Spleen (tissue), 11 donors: ENCODE measurements around the gene KRTAP6-2. TPM values are rescaled to one million over a fixed set of nuclear protein-coding genes. Genes with fewer than 3 reads are reported as not detected.

Source experiments
- DNase-seq: peaks from one replicate; pipeline ENCODE4 v3.0.0-alpha.2; 2020
- H3K27ac ChIP-seq, 8 donors: fragments of 200-600 bp; sonication (generic) in 7 of 8; 1 replicate in 4 of 8; 2 replicates in 4 of 8; pipeline versions ENCODE4 v1.5.0 to v1.8.0; 2016 to 2021; ENCODE audit warnings: inconsistent platforms in 4 of 8, mild to moderate bottlenecking in 4 of 8, moderate library complexity in 1 of 8
- H3K27me3 ChIP-seq, 7 donors: fragments of 200-600 bp; sonication (generic) in 6 of 7; replicated peaks in 1 of 7; 1 replicate in 4 of 7; 2 replicates in 3 of 7; pipeline versions ENCODE4 v1.5.0 to v1.8.0; 2016 to 2021; ENCODE audit warnings: inconsistent platforms in 3 of 7, mild to moderate bottlenecking in 1 of 7
- H3K36me3 ChIP-seq, 6 donors: fragments of 200-600 bp; sonication (generic) in 5 of 6; 1 replicate in 4 of 6; 2 replicates in 2 of 6; pipeline versions ENCODE4 v1.5.0 to v1.8.0; 2016 to 2021; ENCODE audit warnings: inconsistent platforms in 2 of 6
- H3K4me1 ChIP-seq, 6 donors: fragments of 200-600 bp; sonication (generic) in 5 of 6; 1 replicate in 3 of 6; 2 replicates in 3 of 6; pipeline versions ENCODE4 v1.5.0 to v1.8.0; 2016 to 2021; ENCODE audit warnings: inconsistent platforms in 3 of 6
- H3K4me3 ChIP-seq, 8 donors: fragments of 200-600 bp; sonication (generic) in 7 of 8; 1 replicate in 4 of 8; 2 replicates in 4 of 8; pipeline versions ENCODE4 v1.5.0 to v1.8.0; 2016 to 2021; ENCODE audit warnings: inconsistent platforms in 4 of 8, mild to moderate bottlenecking in 4 of 8, moderate library complexity in 2 of 8
- H3K9me3 ChIP-seq, 8 donors: fragments of 200-600 bp; sonication (generic) in 7 of 8; 1 replicate in 4 of 8; 2 replicates in 4 of 8; pipeline versions ENCODE4 v1.5.0 to v1.8.0; 2016 to 2021; ENCODE audit warnings: inconsistent platforms in 4 of 8
- CTCF ChIP-seq, 11 experiments: fragments of 200-600 bp in 7 of 11; fragments of 450-650 bp in 4 of 11; sonication (generic) in 4 of 11; IDR thresholded peaks in 8 of 11; conservative IDR thresholded peaks in 3 of 11; 1 replicate in 7 of 11; 2 replicates in 4 of 11; pipeline versions ENCODE4 v1.4.0 to v1.8.0; 2016 to 2021; ENCODE audit warnings: antibody characterized with exemption in 11 of 11, inconsistent platforms in 4 of 11, mild to moderate bottlenecking in 1 of 11
- POLR2A ChIP-seq, 3 donors: fragments of 450-650 bp; IDR thresholded peaks; one replicate each; pipeline ENCODE4 v1.5.1; 2017; ENCODE audit warnings: antibody characterized with exemption in 3 of 3, mild to moderate bottlenecking in 1 of 3
- POLR2AphosphoS5 ChIP-seq, 3 donors: sonication (generic); formaldehyde crosslinking; IDR thresholded peaks; one replicate each; pipeline ENCODE4 v1.5.1; 2017; ENCODE audit warnings: antibody characterized with exemption in 3 of 3
- WGBS, 5 donors: extraction: QIAGEN DNeasy Blood & Tissue Kit in 3 of 5; methylation state at CpG; one replicate each; pipeline versions ENCODE4 v1.1.5 to v1.1.7; 2013 to 2018; 5-methylcytosine and 5-hydroxymethylcytosine counted together
- intact Hi-C: fragments of 100-400 bp; cut with DNase I; formaldehyde crosslinking; loops from one replicate; pipeline ENCODE4 v1.15.0; 2023; ENCODE audit warnings: low total_unique reads
- polyA plus RNA-seq, 3 donors: library from polyadenylated mRNA; stranded (reverse); fragments of 200-250 nt; gene quantifications; one replicate each; pipeline ENCODE4 v1.2.1, GENCODE V29; 2013
- total RNA-seq, 7 donors: library from RNA; depleted of rRNA in 3 of 7; stranded (reverse); fragments of >200 nt in 3 of 7; fragmentation: NEBNext Ultra II Directional in 4 of 7; extraction: Animal tissue kit (Norgen Biotek cat#: 25700) in 4 of 7; gene quantifications; one replicate each; pipeline versions ENCODE4 v1.1.0 to v1.2.1, GENCODE V29; 2016 to 2021
- donor health status: healthy with polysubstance abuse.
- donor health status: DM: no; HTN: no; CAD: no; lungs with moderate emphysema.
- donor health status: DM: no; HTN: no; CAD: no.
- donor health status: Bipolar disorder and iron deficiency.
- donor health status: healthy.
- donor health status: DM: no; HTN: no; CAD: no.
- donor health status: DM: yes; HTN: yes; CAD: no.

The KRTAP6-2 gene
- total and polyA plus RNA-seq, 10 donors: not detected

GRCh38 chr21:30623362-30623761 lies 24.7 kb upstream of the KRTAP6-2 start:
- no peak for TF ChIP-seq POLR2AphosphoS5 (IDR thresholded peaks at IDR 0.05)
- no peak for TF ChIP-seq POLR2A (IDR thresholded peaks at IDR 0.05)
- no peak for TF ChIP-seq CTCF (IDR thresholded peaks at IDR 0.05 in 8 of 11, conservative IDR thresholded peaks at IDR 0.05 in 3 of 11)
- Histone ChIP-seq H3K4me3 (no peak overlapping the region), H3K27ac (no peak overlapping the region), H3K4me1 (no peaks in the 10 kb centered on the region), H3K9me3 (peaks cover 0 to 32% (median 10%) of the 10 kb centered on the region in 8 donors), H3K36me3 (no peaks in the 10 kb centered on the region), H3K27me3 (no peaks in the 10 kb centered on the region)
- no peak for DNase-seq
- intact Hi-C loops: no loop called here
- WGBS, 5 donors: 73 to 93% (median 87%) methylated on average over 3 of the region's 3 CpGs

GRCh38 chr21:30620522-30620921 lies 21.8 kb upstream of the KRTAP6-2 start, which contains the start of gene KRTAP20-4:
KRTAP20-4 (plus strand) TSS chr21:30620627.
- H3K4me1 ChIP-seq: no peaks in the 10 kb centered on the region
- no peak within 1 kb of the TSS for H3K27ac ChIP-seq
- no peak for DNase-seq
- TF ChIP-seq POLR2AphosphoS5 (IDR thresholded peaks at IDR 0.05): no peak
- TF ChIP-seq CTCF (IDR thresholded peaks at IDR 0.05 in 8 of 11, conservative IDR thresholded peaks at IDR 0.05 in 3 of 11): no peak
- TF ChIP-seq POLR2A (IDR thresholded peaks at IDR 0.05): no peak
- H3K36me3 ChIP-seq: no peaks in the 10 kb centered on the region
- WGBS, 5 donors: 69 to 91% (median 87%) methylated on average over 3 of the region's 3 CpGs
- intact Hi-C loops: no loop called here
- peaks cover 0 to 24% (median 7%) of the 10 kb centered on the region in 8 donors for H3K9me3 ChIP-seq
- no peaks in the 10 kb centered on the region for H3K27me3 ChIP-seq
- H3K4me3 ChIP-seq: no peak within 1 kb of the TSS

- Histone ChIP-seq H3K36me3 (no peaks in the 10 kb centered on the region), H3K4me1 (no peaks in the 10 kb centered on the region), H3K4me3 (no peak overlapping the region), H3K9me3 (peaks cover 0 to 19% (median 3%) of the 10 kb centered on the region in 8 donors), H3K27me3 (no peaks in the 10 kb centered on the region), H3K27ac (no peak overlapping the region)
- DNase-seq: no peak
- intact Hi-C loops: no loop called here
- TF ChIP-seq POLR2A (IDR thresholded peaks at IDR 0.05): no peak
- no peak for TF ChIP-seq CTCF (IDR thresholded peaks at IDR 0.05 in 8 of 11, conservative IDR thresholded peaks at IDR 0.05 in 3 of 11)
- no peak for TF ChIP-seq POLR2AphosphoS5 (IDR thresholded peaks at IDR 0.05)
Observed at GRCh38 chr21:30620080-30620479, 21.4 kb upstream of the KRTAP6-2 start.

GRCh38 chr21:30616125-30616524 lies 17.4 kb upstream of the KRTAP6-2 start, which contains the start of gene KRTAP20-1:
KRTAP20-1 (plus strand) TSS chr21:30616425; CDS start chr21:30616455, 30 bp downstream.
- H3K27me3 ChIP-seq: no peaks in the 10 kb centered on the region
- TF ChIP-seq CTCF (IDR thresholded peaks at IDR 0.05 in 8 of 11, conservative IDR thresholded peaks at IDR 0.05 in 3 of 11) (no peak), POLR2AphosphoS5 (IDR thresholded peaks at IDR 0.05) (no peak), POLR2A (IDR thresholded peaks at IDR 0.05) (no peak)
- intact Hi-C loops: no loop called here
- no peaks in the 10 kb centered on the region for H3K4me1 ChIP-seq
- H3K9me3 ChIP-seq: peaks cover 0 to 2% (median 0%) of the 10 kb centered on the region in 8 donors
- no peaks in the 10 kb centered on the region for H3K36me3 ChIP-seq
- no peak within 1 kb of the TSS for H3K4me3 ChIP-seq
- DNase-seq: no peak
- WGBS, 5 donors: 89 to 99% (median 94%) methylated on average over 2 of the region's 2 CpGs
- H3K27ac ChIP-seq: no peak within 1 kb of the TSS
